Activated T-cell treated with anti-CD3 and anti-CD28 coated beads for 48 hours (primary cell): ENCODE results near the gene FBXO47.
"Not testable (repeated sequence)": the region's sequence is repeated elsewhere in the genome, so short reads cannot be mapped to it uniquely, and the experiment has no call there.

ENCODE experiments used
- DNase-seq: peaks from one replicate; pipeline ENCODE4 v3.0.0-alpha.2; 2020; ENCODE audit warnings: low read depth

Gene FBXO47

DNA sequence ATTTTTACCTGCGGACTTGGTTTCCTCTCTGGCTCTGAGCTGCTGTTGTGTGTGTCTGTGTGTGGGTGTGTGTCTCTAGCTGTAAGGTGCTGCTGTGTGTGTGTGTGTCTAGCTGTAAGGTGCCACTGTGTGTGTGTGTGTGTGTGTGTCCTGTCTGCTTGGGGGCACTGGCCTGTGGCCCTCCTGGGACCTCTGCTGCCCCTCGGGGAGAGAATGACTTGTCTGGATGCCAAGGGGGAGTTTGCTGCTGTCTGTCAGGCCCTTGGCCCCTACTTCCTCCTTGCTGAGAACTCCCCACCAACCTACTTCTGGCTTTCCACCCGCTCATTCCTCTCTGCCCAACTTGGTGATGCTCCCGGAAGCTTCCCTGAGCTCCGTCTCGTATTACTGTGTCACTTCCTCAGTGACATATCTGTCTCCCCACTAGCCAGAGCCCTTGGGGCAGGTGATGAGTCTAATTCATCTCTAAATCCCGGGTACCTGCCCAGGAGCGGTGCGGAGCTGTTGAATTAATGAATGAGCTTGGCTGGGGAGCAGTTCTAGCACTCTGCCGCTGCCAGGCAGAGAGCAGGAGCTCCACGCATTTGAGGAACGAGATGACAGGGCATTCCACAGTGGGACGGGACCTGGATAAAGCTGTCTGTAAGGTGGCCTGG, 45.3 kb downstream of the FBXO47 start:
- no peak for DNase-seq

DNA sequence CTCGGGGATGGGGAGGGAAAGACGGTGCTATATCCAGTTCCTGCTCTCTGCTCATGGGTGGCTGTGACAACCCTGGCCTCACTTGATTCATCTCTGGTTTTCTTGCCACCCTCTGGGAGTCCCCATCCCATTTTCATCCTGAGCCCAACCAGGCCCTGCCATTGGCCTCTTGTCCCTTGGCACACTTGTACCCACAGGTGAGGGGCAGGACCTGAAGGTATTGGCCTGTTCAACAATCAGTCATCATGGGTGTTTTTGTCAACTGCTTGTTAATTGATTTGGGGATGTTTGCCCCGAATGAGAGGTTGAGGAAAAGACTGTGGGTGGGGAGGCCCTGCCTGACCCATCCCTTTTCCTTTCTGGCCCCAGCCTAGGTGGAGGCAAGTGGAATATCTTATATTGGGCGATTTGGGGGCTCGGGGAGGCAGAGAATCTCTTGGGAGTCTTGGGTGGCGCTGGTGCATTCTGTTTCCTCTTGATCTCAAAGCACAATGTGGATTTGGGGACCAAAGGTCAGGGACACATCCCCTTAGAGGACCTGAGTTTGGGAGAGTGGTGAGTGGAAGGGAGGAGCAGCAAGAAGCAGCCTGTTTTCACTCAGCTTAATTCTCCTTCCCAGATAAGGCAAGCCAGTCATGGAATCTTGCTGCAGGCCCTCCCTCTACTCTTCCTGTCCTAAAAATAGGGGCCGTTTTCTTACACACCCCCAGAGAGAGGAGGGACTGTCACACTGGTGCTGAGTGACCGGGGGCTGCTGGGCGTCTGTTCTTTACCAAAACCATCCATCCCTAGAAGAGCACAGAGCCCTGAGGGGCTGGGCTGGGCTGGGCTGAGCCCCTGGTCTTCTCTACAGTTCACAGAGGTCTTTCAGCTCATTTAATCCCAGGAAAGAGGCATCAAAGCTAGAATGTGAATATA, 46.6 kb downstream of the FBXO47 start:
- no peak for DNase-seq

DNA sequence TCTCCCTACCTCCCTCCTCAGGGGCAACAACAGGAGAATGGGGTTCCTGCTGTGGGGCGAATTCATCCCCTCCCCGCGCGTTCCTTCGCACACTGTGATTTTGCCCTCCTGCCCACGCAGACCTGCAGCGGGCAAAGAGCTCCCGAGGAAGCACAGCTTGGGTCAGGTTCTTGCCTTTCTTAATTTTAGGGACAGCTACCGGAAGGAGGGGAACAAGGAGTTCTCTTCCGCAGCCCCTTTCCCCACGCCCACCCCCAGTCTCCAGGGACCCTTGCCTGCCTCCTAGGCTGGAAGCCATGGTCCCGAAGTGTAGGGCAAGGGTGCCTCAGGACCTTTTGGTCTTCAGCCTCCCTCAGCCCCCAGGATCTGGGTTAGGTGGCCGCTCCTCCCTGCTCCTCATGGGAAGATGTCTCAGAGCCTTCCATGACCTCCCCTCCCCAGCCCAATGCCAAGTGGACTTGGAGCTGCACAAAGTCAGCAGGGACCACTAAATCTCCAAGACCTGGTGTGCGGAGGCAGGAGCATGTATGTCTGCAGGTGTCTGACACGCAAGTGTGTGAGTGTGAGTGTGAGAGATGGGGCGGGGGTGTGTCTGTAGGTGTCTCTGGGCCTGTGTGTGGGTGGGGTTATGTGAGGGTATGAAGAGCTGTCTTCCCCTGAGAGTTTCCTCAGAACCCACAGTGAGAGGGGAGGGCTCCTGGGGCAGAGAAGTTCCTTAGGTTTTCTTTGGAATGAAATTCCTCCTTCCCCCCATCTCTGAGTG, 47.7 kb downstream of the FBXO47 start:
- DNase-seq = no peak

DNA sequence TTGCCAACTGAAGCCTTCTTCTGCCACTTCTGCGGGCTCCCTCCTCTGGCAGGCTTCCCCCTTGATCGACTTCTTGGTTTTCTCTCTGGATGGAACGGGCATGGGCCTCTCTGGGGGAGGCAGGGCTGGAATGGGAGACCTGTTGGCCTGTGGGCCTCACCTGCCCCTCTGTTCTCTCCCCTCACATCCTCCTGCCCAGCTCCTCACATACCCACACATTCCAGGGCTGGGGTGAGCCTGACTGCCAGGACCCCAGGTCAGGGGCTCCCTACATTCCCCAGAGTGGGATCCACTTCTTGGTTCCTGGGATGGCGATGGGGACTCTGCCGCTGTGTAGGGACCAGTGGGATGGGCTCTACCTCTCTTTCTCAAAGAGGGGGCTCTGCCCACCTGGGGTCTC, 48.3 kb downstream of the FBXO47 start:
- no peak for DNase-seq

DNA sequence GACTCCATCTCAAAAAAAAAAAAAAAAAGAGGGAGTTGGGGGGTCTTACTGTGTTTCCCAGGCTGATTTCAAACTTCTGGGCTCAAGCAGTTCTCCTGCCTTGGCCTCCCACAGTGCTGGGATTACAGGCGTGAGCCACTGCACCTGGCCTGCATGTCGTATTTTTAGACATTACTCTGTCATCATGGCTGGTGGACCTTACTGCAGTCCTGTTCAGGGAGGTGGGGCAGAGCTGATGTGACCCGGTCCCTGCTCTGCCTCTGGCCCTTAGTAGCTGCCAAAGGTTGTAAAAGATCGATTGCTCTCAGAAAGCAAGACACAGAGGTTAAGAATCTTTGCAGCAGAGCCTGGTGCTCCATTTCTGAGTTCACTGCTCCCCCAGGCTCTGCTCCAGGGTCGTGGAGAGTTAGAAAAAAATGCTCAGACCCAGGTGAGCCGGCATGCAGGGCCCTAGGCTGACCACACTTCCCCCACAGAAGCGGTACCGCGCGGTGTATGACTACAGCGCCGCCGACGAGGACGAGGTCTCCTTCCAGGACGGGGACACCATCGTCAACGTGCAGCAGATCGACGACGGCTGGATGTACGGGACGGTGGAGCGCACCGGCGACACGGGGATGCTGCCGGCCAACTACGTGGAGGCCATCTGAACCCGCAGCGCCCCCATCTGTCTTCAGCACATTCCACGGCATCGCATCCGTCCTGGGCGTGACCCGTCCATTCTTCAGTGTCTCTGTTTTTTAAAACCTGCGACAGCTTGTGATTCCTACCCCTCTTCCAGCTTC, 48.9 kb downstream of the FBXO47 start:
- DNase-seq = no peak

DNA sequence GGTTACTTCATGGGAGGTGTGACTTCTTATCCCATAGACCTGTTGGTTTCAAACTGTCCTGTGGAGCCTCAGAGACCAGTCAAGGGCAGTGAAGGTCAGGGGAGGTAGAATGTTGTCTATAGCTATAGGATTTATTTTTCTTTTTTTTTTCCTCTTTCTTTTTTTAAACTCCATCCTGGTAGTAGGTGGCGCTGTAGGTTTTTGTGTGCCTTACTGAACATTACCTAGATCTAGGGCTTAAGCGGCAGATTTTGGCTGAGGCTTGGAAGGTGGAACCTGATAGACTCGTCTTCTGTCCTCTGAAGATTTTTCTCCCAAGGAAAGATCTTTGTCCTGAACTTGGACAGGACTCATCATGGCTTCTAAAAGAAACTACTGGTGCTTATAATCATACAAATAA, 49.9 kb downstream of the FBXO47 start:
- DNase-seq = no peak

DNA sequence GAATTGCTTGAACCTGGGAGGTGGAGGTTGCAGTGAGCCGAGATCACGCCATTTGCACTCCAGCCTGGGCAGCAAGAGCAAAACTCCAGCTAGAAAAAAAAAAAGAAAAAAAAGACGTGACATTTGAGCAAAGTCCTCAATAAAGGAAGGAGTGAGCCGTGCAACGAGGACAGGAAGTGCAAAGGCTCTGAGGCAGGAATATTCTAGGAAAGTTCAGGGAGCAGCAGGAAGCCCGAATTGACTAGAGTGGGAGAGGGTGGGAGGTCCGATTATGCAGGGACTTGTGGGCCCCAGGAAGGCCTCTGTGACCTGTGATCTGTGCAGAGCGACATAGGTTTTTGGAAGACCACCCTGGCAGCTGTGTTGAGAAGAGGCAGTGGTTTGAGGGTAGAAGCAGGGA, 50.4 kb downstream of the FBXO47 start:
- DNase-seq = no peak

DNA sequence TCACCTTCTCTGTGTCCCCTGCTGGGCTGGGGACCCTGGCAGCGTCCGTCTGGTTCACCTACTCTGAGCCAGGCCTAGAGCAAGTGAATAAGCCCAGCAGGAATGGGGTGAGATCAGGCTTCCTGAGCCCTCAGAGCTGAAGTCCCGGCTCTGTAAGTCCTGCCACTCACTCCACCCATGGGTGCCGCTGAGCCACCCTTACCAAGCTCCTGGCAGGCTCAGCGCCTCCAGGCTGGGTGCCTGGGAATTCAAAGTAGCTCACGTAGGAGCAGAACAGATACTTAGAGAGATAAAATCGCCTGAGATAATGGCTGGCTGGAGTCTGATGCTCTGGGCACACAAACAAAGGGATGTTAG, 51.6 kb downstream of the FBXO47 start:
- no peak for DNase-seq

DNA sequence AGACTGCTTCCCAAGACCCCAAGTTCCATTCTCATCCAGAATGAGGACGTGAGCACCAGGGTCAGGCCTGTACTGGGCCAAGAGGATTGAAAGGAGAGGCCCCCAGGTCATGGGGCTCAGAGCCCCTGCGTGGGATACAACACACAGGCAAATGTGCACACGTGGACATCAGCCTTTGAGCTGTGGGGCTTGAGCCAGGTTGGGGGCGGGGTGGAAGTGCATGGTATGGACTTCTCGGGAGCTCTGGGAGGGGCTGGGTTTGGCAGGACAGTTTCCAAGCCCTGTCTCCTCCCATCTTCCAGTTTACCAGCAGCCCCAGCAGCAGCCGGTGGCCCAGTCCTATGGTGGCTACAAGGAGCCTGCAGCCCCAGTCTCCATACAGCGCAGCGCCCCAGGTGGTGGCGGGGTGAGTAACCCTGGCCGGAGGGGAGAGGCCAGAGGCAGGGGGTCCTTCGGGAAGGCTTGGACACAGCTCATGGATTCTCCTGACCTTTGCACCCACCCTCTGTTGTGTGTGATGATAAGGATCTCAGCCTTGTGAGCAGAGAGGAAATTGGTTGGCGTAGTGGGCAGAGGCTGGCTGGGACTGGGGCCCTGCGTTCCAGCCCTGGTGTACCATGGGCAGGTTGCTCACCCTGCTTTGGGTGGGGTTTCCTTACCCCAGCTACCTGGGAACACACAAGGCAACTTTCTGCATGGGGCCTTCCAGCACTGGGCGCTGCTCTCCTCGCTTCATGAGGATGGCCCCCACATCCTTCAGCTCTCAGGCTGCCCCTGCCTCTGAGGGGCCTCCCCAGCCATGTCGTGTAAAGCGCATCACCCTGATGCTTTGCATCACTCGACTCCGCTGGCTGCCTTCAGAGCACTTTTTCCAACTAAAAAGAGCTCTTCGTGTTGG, 52.2 kb downstream of the FBXO47 start:
- DNase-seq = no peak

DNA sequence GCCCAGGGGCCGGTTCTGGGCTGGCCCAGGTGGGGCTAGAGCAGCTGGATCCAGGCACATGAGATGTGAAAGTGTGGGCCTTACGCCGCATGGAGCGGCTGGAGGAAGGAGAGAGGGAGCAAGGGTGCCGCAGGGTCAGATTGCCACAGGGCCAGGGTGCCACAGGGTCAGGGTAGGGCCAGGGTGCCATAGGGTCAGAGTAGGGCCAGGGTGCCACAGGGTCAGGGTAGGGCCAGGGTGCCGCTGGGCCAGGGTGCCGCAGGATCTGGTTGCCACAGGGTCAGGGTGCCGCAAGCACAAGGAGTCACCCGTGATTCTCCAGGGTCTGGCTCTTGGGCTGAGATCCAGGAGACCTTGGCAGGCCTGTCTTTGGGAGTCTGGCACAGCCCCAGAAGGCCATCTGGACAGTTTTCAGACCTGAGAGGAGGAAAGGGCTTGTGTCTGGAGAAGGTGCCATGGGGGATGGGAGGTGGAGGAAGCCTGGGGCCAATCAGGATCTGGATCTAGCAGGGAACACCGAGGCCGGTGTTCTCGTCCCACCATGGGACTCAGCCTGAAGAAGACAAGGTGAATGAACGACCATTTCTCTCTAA, 54.9 kb downstream of the FBXO47 start:
- DNase-seq = no peak

DNA sequence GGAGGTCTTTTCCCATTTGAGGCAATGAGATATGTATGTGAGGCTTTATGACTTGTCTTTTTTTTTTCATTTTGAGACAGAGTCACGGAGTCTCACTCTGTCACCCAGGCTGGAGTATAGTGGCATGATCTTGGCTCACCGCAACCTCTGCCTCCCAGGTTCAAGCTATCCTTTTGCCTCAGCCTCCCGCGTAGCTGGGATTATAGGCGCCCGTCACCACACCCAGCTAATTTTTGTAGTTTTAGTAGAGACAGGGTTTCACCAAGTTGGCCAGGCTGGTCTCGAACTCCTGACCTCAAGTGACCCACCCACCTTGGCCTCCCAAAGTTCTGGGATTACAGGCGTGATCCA, 55.5 kb downstream of the FBXO47 start:
- DNase-seq = not testable (repeated sequence)

DNA sequence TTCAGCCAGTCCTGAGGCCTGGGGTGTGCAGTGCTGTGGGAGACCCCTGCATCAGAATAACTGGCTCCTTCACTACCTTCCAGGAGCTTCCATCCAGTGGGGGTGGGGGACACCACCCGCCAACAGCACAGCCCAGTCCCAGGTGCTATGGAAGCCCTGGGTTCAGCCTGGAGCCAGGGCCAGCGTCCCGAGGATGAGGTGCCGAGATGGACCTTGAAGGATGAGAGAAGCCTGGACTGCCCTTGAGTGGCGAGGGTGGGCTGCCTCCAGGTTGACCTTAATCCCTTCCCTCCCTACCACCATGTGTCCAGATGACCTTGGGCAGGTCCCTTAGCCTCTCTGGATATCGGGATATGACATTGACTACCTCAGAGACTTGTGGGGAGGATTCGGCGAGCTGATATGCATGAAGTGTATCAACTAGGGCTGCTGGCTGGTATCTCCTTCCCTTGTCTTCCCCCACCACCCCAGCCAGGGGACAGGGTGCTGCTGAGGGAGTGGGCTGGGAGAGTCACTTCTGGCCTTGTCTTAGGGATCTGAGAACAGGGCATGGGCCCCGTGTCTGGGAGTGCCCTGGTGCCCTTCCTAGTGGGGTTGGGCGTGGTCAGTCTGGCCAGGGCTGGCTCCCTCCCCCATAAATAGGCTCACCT, 56.0 kb downstream of the FBXO47 start:
- no peak for DNase-seq

DNA sequence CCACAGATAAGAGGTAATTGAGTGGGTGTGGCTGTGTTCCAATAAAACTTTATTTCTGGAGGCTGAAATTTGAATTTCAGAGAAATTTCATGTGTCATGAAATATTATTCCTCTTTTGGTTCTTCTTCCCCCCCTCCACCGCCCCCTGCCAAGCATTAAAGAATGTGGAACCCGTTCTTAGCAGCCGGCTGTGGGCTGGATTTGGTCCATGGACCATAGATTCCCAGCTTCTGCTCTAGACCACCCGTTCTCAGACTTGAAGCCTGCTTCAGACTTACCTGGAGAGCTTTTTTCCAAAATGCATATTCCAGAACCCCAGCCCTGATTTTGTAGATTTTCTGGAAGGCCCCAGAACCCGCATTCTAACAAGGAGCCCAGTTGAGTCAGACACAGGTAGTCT, 56.9 kb downstream of the FBXO47 start:
- DNase-seq = no peak

DNA sequence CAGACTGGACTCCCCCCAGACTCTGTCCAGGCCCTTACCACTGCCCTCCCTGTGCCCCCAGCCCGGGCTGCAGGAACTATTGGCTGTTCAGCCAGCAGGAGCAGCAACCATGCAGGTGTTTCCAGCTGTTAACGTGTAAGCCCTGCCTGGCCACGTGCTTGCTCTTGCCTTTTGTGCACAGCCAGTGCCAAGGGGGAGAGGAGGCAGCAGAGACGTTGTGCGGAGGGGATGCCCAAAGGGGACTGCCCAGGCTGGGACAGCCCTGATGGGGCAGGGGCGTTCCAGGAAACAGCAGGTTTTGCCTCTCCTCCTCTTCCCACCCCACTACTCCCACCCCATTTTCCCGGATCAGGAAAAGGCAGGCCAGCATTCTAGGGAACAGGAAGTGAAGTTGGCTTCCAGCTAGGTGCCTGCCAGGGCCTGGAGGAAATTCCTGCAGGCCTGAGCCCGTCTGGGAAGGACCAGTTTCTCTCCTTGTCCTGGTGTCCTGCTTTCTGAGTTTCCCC, 58.5 kb downstream of the FBXO47 start:
- DNase-seq = no peak

DNA sequence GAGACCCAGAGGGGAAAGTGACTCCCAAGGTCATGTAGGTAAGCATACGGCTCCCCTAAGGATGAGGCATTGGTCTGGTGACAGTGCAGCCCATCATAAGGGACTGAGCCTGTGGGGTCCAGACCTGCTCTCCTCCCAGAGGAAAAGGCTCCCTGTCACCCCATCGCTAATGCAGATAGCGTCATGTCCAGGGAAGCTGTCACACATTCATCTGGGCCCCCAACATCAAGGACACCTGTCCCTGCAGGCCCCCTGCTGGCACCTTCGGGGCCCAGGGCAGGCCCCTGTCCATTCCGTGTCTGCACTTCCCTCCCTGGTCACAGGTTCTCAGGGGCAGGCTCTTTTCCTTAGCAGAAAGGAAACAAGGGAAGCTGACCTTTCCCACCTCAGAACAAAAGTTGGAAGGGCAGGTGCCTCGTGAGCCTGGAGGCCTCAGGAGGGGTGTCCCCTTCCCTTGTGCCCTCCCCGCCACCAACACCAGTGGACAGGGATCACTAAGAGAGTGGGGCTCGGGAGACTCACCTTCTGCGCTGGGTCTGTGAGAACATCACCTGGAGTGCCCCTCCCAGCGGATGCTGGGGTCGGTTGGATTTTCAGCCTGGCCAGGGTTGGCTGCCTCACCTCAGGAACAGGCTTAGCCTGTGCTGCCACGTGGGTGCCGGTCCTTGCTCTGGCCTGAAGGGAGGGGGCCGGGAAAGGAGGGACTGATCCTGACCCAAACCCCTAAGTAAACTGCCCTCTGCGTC, 59.1 kb downstream of the FBXO47 start:
- DNase-seq = no peak

DNA sequence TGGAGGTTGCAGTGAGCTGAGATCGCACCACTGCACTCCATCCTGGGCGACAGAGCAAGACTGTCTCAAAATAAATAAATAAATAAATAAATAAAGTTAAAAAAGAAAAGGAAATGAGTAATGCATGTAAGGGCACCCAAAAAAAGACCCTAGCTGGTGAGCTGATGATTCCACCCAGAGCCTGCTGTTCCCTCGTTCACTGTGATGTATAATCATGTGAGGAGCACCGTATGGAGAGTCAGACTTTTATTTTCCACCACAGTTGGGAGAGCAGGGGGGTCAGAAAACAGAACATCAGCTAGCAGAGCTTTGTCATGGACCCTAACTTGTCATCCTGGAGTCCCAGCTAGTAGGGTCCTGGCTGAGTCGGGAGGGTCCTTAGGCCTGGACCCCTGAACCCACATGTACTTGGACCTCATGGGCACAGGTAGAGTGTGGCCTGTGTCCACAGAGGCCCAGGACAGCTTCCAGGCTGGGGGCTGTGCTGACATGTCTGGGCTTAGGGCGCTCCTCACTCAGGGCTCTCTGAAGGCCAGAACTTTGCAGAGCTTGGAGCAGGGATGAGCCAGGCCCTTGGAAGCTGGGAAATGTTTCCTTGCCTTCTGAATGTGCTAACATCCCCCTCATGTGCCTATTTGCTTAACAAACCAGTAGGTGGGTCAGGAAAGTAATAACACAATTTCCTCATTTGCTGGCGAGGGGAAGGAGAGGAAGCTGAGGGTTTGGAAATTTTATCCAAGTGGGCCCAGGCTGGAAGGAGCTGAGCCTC, 60.6 kb downstream of the FBXO47 start:
- DNase-seq = no peak

DNA sequence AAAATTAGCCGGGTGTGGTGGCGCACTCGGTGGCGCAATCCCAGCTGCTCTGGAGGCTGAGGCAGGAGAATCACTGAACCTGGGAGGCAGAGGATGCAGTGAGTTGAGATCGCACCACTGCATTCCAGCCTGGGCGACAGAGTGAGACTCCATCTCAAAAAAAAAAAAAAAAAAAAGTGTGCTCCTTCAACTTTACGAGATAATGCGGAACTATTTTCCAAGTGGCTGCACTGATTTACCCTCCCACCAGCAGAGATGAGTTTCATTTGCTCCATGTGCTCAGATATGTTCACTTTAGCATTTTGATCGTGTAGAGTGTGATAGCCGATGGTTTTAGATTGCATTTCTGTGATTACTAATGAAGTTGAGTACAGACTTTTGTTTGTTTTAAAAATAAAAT, 61.8 kb downstream of the FBXO47 start:
- no peak for DNase-seq

DNA sequence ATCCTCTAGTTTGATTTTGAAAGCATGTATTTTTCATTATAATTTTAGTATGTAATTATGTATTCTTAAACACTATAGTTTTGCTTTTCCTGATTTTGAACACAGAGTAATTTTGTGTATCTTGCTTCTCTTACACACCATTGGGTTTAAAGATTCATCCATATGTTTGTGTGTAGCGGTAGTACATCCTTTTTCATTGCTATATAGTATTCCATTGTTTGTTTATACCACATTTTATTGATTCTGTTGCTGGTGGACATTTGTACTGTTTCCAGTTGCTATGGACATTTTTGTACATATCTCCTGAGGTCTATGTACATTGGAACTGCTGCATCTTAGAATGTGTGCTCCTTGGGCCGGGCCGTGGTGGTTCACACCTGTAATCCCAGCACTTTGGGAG, 62.3 kb downstream of the FBXO47 start:
- no peak for DNase-seq

DNA sequence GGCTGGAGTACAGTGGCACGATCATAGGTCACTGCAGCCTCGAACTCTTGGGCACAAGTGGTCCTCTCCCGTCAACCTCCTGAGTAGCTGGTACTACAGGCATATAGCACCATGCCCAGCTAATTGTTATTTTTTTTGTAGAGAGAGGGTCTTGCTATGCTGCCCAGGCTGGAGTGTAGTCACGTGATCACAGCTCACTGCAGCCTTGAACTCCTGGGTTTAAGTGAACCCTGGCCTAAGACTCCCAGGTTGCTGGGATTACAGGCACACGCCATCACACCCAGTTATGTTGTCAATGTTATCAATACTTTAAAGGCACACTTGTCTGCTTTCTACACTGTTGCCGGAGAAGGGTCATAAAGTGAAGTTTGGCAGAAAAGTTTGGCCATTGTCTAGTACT, 63.8 kb downstream of the FBXO47 start:
- DNase-seq = no peak
